ENCODE measurements around the gene PRR20G. TPM values are rescaled to one million over a fixed set of nuclear protein-coding genes. Genes with fewer than 3 reads are reported as not detected.

PRR20G gene
- total and polyA plus RNA-seq, 9 of the 15 experiments (the other 6 are each of a cell fraction or from before 2014, with no cell fraction given) = not detected

GRCh38 chr3:127305499-127306060 lies 17.7 kb upstream of the PRR20G start:
- CTCF ChIA-PET (ENCODE audit: low intra/inter-chr PET ratio) = no interaction called here
- in situ Hi-C loops (cut with MboI) (no loop called here), intact Hi-C loops (cut with micrococcal nuclease) (no loop called here)
- no peaks in the 10 kb centered on the region for H3K79me2 ChIP-seq (ENCODE audit: control insufficient read depth, insufficient read depth, low read length)
- no peak overlapping the region for H2AFZ ChIP-seq (ENCODE audit: low read depth, low read length)
- 4% methylated on average over 9 of the region's 9 CpGs for WGBS (ENCODE audit: insufficient coverage, low coverage, missing lambda C conversion rate)
- no peak overlapping the region for H3K4me2 ChIP-seq (ENCODE audit: insufficient read depth, low read length)
- H3K36me3 ChIP-seq (ENCODE audit: control insufficient read depth, insufficient read depth, low read length) = no peaks in the 10 kb centered on the region
- FAIRE-seq = no peak
- no peaks in the 10 kb centered on the region for H4K20me1 ChIP-seq (replicated peaks; ENCODE audit: control insufficient read depth, insufficient read depth, low read length)
- no peak overlapping the region for H3K9ac ChIP-seq (ENCODE audit: insufficient read depth in 1 of 2, low read depth in 2 of 2, low read length in 2 of 2)
- H3K27me3 ChIP-seq (ENCODE audit: control insufficient read depth in 2 of 2, insufficient read depth in 2 of 2, low read length in 2 of 2) = peaks cover 0 to 12% of the 10 kb centered on the region in 2 experiments; a peak in 3 of 5 replicates
- H3K4me3 ChIP-seq = no peak overlapping the region
- ATAC-seq = no peak
- H3K27ac ChIP-seq (ENCODE audit: extremely low read depth, low read depth, low read length) = no peak overlapping the region
- no TSS peak for BruUV-seq (replicated peaks)
- H3K4me1 ChIP-seq (replicated peaks in 1 of 2; ENCODE audit: control insufficient read depth in 2 of 2, insufficient read depth in 2 of 2, low read length in 2 of 2) = no peaks in the 10 kb centered on the region; a peak in 1 of 5 replicates
- no peaks in the 10 kb centered on the region for H3K9me3 ChIP-seq (replicated peaks; ENCODE audit: control insufficient read depth, insufficient read depth, low read depth, low read length)
- POLR2A ChIA-PET = interaction anchor here (0.5 kb wide), 1 partner anchor 8 kb away, joined by 3 read pairs; no protein-coding TSS in a partner anchor
- no peaks in the 10 kb centered on the region for H3K9me1 ChIP-seq (ENCODE audit: control insufficient read depth, insufficient read depth, low read length)
- DNase-seq (ENCODE audit: extremely low read depth in 1 of 4, low spot score in 3 of 4) = no peak
- TF ChIP-seq PCBP2 (IDR thresholded peaks at IDR 0.05; ENCODE audit: low read depth, low read length, poor library complexity, severe bottlenecking) (no peak), ZNF592 (IDR thresholded peaks at IDR 0.05) (no peak), ZC3H4 (CRISPR knock-in tag; IDR thresholded peaks at IDR 0.05; ENCODE audit: borderline replicate concordance) (no peak), SETDB1 (IDR thresholded peaks at IDR 0.05; ENCODE audit: low read length) (no peak), PHF20 (IDR thresholded peaks at IDR 0.05; ENCODE audit: partially characterized antibody) (no peak), L3MBTL2 (IDR thresholded peaks at IDR 0.05) (no peak), HNRNPK (IDR thresholded peaks at IDR 0.05; ENCODE audit: low read depth, low read length, poor library complexity, severe bottlenecking) (no peak), FOXJ3 (CRISPR knock-in tag; IDR thresholded peaks at IDR 0.05) (no peak), PTRF (tag; IDR thresholded peaks at IDR 0.05) (no peak)
